Heart right ventricle (tissue), 16 donors: ENCODE results near the gene WDR45B. TPM values are rescaled to one million over a fixed set of nuclear protein-coding genes. Genes with fewer than 3 reads are reported as not detected.

Experiments
- ATAC-seq, 8 donors: fragments of 200-7000 bp; cut with Tn5 transposase; one replicate each; pipeline ENCODE4 v1.9.1; 2020; ENCODE audit warnings: mild to moderate bottlenecking in 8 of 8, moderate library complexity in 8 of 8, moderate number of reproducible peaks in 1 of 8
- DNase-seq, 2 donors: peaks; one replicate each; pipeline ENCODE4 v3.0.0-alpha.2; 2020
- H3K27ac ChIP-seq, 10 donors: fragments of 200-600 bp; sonication (generic) in 2 of 10; one replicate each; pipeline versions ENCODE4 v1.5.0 to v1.8.0; 2020 to 2022; ENCODE audit warnings: mild to moderate bottlenecking in 3 of 10
- H3K27me3 ChIP-seq, 7 donors: fragments of 200-600 bp; one replicate each; pipeline ENCODE4 v1.8.0; 2021 to 2022; ENCODE audit warnings: mild to moderate bottlenecking in 2 of 7
- H3K36me3 ChIP-seq, 9 donors: fragments of 200-600 bp; sonication (generic) in 1 of 9; one replicate each; pipeline versions ENCODE4 v1.5.0 to v1.8.0; 2020 to 2022; ENCODE audit warnings: mild to moderate bottlenecking in 2 of 9
- H3K4me1 ChIP-seq, 9 donors: fragments of 200-600 bp; sonication (generic) in 1 of 9; one replicate each; pipeline versions ENCODE4 v1.5.0 to v1.8.0; 2020 to 2022; ENCODE audit warnings: mild to moderate bottlenecking in 4 of 9
- H3K4me3 ChIP-seq, 10 donors: fragments of 200-600 bp; sonication (generic) in 2 of 10; one replicate each; pipeline versions ENCODE4 v1.5.0 to v1.8.0; 2020 to 2022; ENCODE audit warnings: mild to moderate bottlenecking in 7 of 10, moderate library complexity in 2 of 10
- H3K9me3 ChIP-seq, 11 donors: fragments of 200-600 bp in 10 of 11; sonication (generic) in 2 of 11; one replicate each; pipeline versions ENCODE4 v1.5.0 to v1.8.0; 2013 to 2022; ENCODE audit warnings: mild to moderate bottlenecking in 2 of 11, control low read depth in 1 of 11, moderate library complexity in 1 of 11
- WGBS, 2 donors: extraction: QIAGEN DNeasy Blood & Tissue Kit; methylation state at CpG; one replicate each; pipeline ENCODE4 v1.1.7; 2013; ENCODE audit warnings: inconsistent platforms in 1 of 2; 5-methylcytosine and 5-hydroxymethylcytosine counted together
- intact Hi-C, 10 donors: fragments of 100-400 bp; cut with DNase I; formaldehyde crosslinking; loops; one replicate each; pipeline versions ENCODE4 v1.11.1 to v1.14.2; 2022
- polyA plus RNA-seq, 2 donors: library from polyadenylated mRNA; stranded (reverse); fragments of 200-250 nt; gene quantifications; one replicate each; pipeline ENCODE4 v1.2.3, GENCODE V29; 2013
- total RNA-seq, 10 donors: library from RNA; stranded (reverse); fragmentation: NEBNext Ultra II Directional in 3 of 10; extraction: Animal tissue kit (Norgen Biotek cat#: 25700) in 3 of 10; gene quantifications; one replicate each; pipeline versions ENCODE4 v1.2.1 to v1.2.4, GENCODE V29; 2021 to 2023
- TF ChIP-seq, protein P1 (sequence below), 9 donors: fragments of 200-600 bp; sonication (generic) in 2 of 9; IDR thresholded peaks; one replicate each; pipeline versions ENCODE4 v1.5.0 to v1.8.0; 2021 to 2022; ENCODE audit warnings: antibody characterized with exemption in 9 of 9, mild to moderate bottlenecking in 5 of 9, moderate library complexity in 1 of 9
- donor health status: Arrhythmogenic right ventricular cardiomyopathy.
- donor health status: ischemic (EF 13 %, LVEDD 7.1; RV severe dilation, severe dysfunction).
- donor health status: healthy with polysubstance abuse.
- donor health status: DM: no; HTN: yes; CAD: no.
- donor health status: DM: no; HTN: no; CAD: no.
- donor health status: ischemic (EF 25% LVEDD 6.9; RV normal size, moderate dysfunction).
- donor health status: ischemic (EF 25% LVEDD 5.7; RV mildly dilated, moderate dysfunction).
- donor health status: healthy.
- donor health status: DM: yes; HTN: yes; CAD: no.
- donor health status: Ischemic cardiomyopathy.
- donor health status: ischemic (EF 35%, LVEDD 5.7; RV mildly dilated, moderate dysfunction).
- donor health status: nonischemic (EF 11% LVEDD 7.7; RV severe dilation, severe dysfunction).
- donor health status: DM: yes; HTN: yes; CAD: no.
- donor health status: PGD.
- donor health status: ischemic (EF 29% LVEDD 5.4; RV normal size, mild dysfunction).
- donor health status: nonischemic (EF 23%, LVEDD 6.1; RV moderate dilation, normal function).

WDR45B gene
- total and polyA plus RNA-seq, 12 donors = 23.3 to 45.5 (median 39.7) TPM

DNA sequence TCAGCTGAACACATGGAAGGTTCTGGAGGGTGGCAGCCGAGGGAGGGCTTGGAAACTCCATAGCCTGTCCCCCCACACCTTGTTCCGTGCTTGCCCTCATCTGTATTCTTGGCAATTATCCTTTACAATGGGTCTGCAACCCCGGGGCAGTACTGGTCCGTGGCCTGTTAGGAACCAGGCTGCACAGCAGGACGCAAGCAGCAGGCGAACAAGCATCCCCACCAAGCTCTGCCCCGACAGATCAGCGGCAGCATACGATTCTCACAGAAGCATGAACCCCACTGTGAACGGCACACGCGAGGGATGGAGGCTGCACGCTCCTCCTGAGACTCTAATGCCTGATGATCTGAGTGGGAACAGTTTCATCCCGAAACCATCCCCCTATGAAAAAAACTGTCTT, 6.2 kb downstream of the WDR45B start:
- Histone ChIP-seq H3K4me3 (no peak overlapping the region), H3K4me1 (peaks cover 2 to 45% (median 18%) of the 10 kb centered on the region in 9 donors), H3K27me3 (no peaks in the 10 kb centered on the region), H3K36me3 (peaks cover 0 to 71% (median 30%) of the 10 kb centered on the region in 9 donors), H3K27ac (no peak overlapping the region), H3K9me3 (peaks cover 0 to 2% (median 0%) of the 10 kb centered on the region in 11 donors)
- 93% methylated on average over 14 of the region's 14 CpGs for WGBS, 2 donors
- DNase-seq (no peak), ATAC-seq (no peak)
- TF ChIP-seq, protein P1, sequence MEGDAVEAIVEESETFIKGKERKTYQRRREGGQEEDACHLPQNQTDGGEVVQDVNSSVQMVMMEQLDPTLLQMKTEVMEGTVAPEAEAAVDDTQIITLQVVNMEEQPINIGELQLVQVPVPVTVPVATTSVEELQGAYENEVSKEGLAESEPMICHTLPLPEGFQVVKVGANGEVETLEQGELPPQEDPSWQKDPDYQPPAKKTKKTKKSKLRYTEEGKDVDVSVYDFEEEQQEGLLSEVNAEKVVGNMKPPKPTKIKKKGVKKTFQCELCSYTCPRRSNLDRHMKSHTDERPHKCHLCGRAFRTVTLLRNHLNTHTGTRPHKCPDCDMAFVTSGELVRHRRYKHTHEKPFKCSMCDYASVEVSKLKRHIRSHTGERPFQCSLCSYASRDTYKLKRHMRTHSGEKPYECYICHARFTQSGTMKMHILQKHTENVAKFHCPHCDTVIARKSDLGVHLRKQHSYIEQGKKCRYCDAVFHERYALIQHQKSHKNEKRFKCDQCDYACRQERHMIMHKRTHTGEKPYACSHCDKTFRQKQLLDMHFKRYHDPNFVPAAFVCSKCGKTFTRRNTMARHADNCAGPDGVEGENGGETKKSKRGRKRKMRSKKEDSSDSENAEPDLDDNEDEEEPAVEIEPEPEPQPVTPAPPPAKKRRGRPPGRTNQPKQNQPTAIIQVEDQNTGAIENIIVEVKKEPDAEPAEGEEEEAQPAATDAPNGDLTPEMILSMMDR (IDR thresholded peaks at IDR 0.05) = no peak
- intact Hi-C loops = loop anchor here in 1 of 10 donors (5.0 kb wide), 1 partner anchor 45 kb away; no protein-coding TSS in a partner anchor

DNA sequence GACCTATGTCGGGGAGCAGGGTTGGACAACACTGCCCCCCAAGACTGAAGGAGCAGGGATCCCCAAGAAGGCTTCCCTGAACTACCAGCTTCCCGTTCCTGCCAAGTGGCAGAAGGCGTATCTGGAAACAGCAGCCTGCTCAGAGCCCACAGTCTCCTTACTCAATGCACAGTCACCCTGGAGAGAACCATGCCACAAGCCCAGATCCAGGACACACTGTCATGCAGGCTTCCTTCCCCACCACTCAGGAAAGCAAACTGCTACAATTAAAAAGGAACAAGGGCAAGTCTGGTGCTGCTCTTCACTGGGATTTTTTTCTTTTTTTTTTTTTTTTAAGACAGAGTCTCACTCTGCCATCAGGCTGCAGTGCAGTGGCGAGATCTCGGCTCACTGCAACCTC, 8.2 kb downstream of the WDR45B start:
- 91 to 94% methylated on average over 5 of the region's 5 CpGs for WGBS, 2 donors
- no peaks in the 10 kb centered on the region for H3K27me3 ChIP-seq
- TF ChIP-seq, protein P1 (IDR thresholded peaks at IDR 0.05) = no peak
- no peak for DNase-seq
- H3K4me1 ChIP-seq = peaks cover 0 to 25% (median 0%) of the 10 kb centered on the region in 9 donors
- H3K9me3 ChIP-seq = peaks cover 0 to 10% (median 0%) of the 10 kb centered on the region in 11 donors
- H3K4me3 ChIP-seq = no peak overlapping the region
- peaks cover 0 to 84% (median 30%) of the 10 kb centered on the region in 9 donors for H3K36me3 ChIP-seq
- intact Hi-C loops = loop anchor here in 1 of 10 donors (5.0 kb wide), 1 partner anchor 43 kb away; no protein-coding TSS in a partner anchor
- H3K27ac ChIP-seq = no peak overlapping the region
- peak in 1 of 8 donors; percentile 13 for ATAC-seq

DNA sequence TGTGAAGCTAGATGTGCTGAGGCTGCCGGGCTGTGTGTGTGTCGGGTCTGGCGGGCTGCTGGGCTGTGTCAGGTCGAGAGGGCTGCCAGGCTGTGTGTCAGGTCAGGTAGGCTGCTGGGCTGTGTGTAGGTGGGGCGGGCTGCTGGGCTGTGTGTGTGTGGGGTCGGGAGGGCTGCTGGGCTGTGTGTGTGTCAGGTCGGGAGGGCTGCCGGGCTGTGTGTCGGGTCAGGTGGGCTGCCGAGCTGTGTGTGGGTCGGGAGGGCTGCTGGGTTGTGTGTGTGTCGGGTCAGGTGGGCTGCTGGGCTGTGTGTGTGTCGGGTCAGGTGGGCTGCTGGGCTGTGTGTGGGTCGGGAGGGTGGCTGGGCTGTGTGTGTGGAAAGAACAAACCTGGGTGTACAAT, 8.6 kb downstream of the WDR45B start:
- intact Hi-C loops = loop anchor here in 1 of 10 donors (5.0 kb wide), 1 partner anchor 42 kb away; no protein-coding TSS in a partner anchor
- H3K4me1 ChIP-seq = peaks cover 0 to 25% (median 0%) of the 10 kb centered on the region in 9 donors
- H3K27ac ChIP-seq = no peak overlapping the region
- WGBS, 2 donors = 87 to 91% methylated on average over 14 of the region's 14 CpGs
- H3K36me3 ChIP-seq = peaks cover 0 to 84% (median 30%) of the 10 kb centered on the region in 9 donors
- no peak overlapping the region for H3K4me3 ChIP-seq
- ATAC-seq (peak in 3 of 8 donors; percentile 25 to 68 (median 41)), DNase-seq (no peak)
- TF ChIP-seq, protein P1 (IDR thresholded peaks at IDR 0.05) = no peak
- no peaks in the 10 kb centered on the region for H3K27me3 ChIP-seq
- peaks cover 0 to 10% (median 0%) of the 10 kb centered on the region in 11 donors for H3K9me3 ChIP-seq

DNA sequence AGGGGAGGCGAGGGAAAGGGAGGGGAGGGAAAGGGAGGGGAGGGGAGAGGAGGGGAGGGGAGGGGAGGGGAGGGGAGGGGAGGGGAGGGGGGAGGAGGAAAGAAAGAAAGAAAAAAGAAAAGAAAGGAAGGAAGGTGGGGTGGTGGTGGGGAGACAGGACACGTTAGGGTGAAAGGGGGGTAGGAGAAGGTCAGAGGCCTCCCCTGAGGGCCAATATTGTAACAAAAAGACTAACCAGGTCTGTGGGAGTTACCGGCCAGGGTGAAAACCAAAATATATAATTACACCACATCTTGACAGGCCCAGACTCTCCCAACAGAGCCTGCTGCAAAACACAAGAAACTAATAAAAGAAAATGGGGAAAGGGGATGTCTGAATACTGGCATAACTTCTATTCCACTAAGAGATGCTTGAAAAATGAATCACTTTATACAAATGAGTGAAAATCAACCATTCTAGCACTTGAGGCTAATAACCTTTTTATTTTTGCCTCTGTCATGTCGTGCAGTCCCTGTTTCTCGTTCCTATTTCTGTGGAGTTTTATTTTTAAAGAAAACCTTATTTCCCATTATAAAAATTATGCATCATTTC, 10.0 kb downstream of the WDR45B start:
- peaks cover 0 to 13% (median 0%) of the 10 kb centered on the region in 9 donors for H3K4me1 ChIP-seq
- DNase-seq (no peak), ATAC-seq (no peak)
- no peak overlapping the region for H3K4me3 ChIP-seq
- WGBS, 2 donors = 75 to 77% methylated on average over 4 of the region's 5 CpGs
- peaks cover 0 to 84% (median 20%) of the 10 kb centered on the region in 9 donors for H3K36me3 ChIP-seq
- H3K27ac ChIP-seq = no peak overlapping the region
- intact Hi-C loops = no loop called here
- TF ChIP-seq, protein P1 (IDR thresholded peaks at IDR 0.05) = no peak
- H3K9me3 ChIP-seq = peaks cover 0 to 10% (median 0%) of the 10 kb centered on the region in 11 donors
- no peaks in the 10 kb centered on the region for H3K27me3 ChIP-seq
